SK-N-SH (cell line): ENCODE results near the gene KCND3. TPM values are rescaled to one million over a fixed set of nuclear protein-coding genes. Genes with fewer than 3 reads are reported as not detected.

Experiments used
- CTCF ChIA-PET: fragments of 300-600, 350-600 bp; formaldehyde crosslinking; extraction: SDS; loops from one replicate; lab custom pipeline; 2021; lab: Yijun Ruan, JAX
- POLR2A ChIA-PET: fragments of 350-600 bp; sonication (Branson Sonifier 250); formaldehyde crosslinking; extraction: SDS; loops from one replicate; lab custom pipeline; 2020; ENCODE audit warnings: antibody characterized with exemption, inconsistent platforms; lab: Yijun Ruan, JAX
- DNase-seq: peaks from one replicate; pipeline ENCODE4 v3.0.0; 2012
- H2AFZ ChIP-seq: fragments of 200-600 bp; sonication (generic); 2 replicates; pipeline ENCODE4 v1.8.1; 2016; ENCODE audit warnings: antibody characterized with exemption, mild to moderate bottlenecking, low read depth
- H3F3A ChIP-seq: fragments of 200-600 bp; sonication (generic); replicated peaks from 2 replicates; pipeline ENCODE3; 2016; ENCODE audit warnings: antibody characterized with exemption, mild to moderate bottlenecking; ENCODE audit not compliant: insufficient read depth
- H3K27ac ChIP-seq, 2 experiments: fragments of 200-500 bp in 1 of 2; fragments of 200-600 bp in 1 of 2; sonication (Bioruptor generic) in 1 of 2; sonication (generic), shearing (Covaris generic) in 1 of 2; 2 replicates each; pipeline versions ENCODE4 v1.5.1 to v1.6.1; 2014 to 2016; ENCODE audit warnings: low read depth in 2 of 2, inconsistent platforms in 1 of 2, low read length in 1 of 2, mild to moderate bottlenecking in 1 of 2, mixed read lengths in 1 of 2
- H3K27me3 ChIP-seq: fragments of 200-600 bp; sonication (generic), shearing (Covaris generic); 2 replicates; pipeline ENCODE4 v1.6.1; 2016; ENCODE audit warnings: mixed run types; ENCODE audit not compliant: insufficient read depth
- H3K36me3 ChIP-seq, 2 experiments: fragments of 200-500 bp in 1 of 2; fragments of 200-600 bp in 1 of 2; sonication (Bioruptor generic) in 1 of 2; sonication (generic) in 1 of 2; replicated peaks in 1 of 2; 2 replicates each; pipeline versions ENCODE3 to v1.5.1; 2014 to 2016; ENCODE audit warnings: low read length in 1 of 2, mild to moderate bottlenecking in 1 of 2; ENCODE audit not compliant: insufficient read depth in 2 of 2, control insufficient read depth in 1 of 2
- H3K4me1 ChIP-seq, 2 experiments: fragments of 200-500 bp in 1 of 2; fragments of 200-600 bp in 1 of 2; sonication (Bioruptor generic) in 1 of 2; sonication (generic), shearing (Covaris generic) in 1 of 2; 2 replicates each; pipeline versions ENCODE4 v1.5.1 to v1.6.1; 2014 to 2016; ENCODE audit warnings: low read depth in 1 of 2, low read length in 1 of 2, mixed run types in 1 of 2; ENCODE audit not compliant: insufficient read depth in 2 of 2, control insufficient read depth in 1 of 2
- H3K4me2 ChIP-seq: fragments of 200-600 bp; sonication (generic), shearing (Covaris generic); 2 replicates; pipeline ENCODE4 v1.6.1; 2017; ENCODE audit warnings: mixed run types
- H3K4me3 ChIP-seq, 2 experiments: fragments of 200-500 bp in 1 of 2; fragments of 200-600 bp in 1 of 2; sonication (Bioruptor generic) in 1 of 2; sonication (generic), shearing (Covaris generic) in 1 of 2; 2 replicates each; pipeline versions ENCODE4 v1.5.1 to v1.8.1; 2014 to 2016; ENCODE audit warnings: low read depth in 2 of 2, inconsistent platforms in 1 of 2, low read length in 1 of 2, mild to moderate bottlenecking in 1 of 2, mixed read lengths in 1 of 2, moderate library complexity in 1 of 2
- H3K79me2 ChIP-seq: fragments of 200-600 bp; sonication (generic); 2 replicates; pipeline ENCODE4 v1.8.1; 2017; ENCODE audit warnings: mild to moderate bottlenecking; ENCODE audit not compliant: insufficient read depth
- H3K9ac ChIP-seq: fragments of 200-600 bp; sonication (generic); 2 replicates; pipeline ENCODE4 v1.6.1; 2017; ENCODE audit warnings: mixed run types
- H3K9me2 ChIP-seq: fragments of 200-600 bp; sonication (generic); 2 replicates; pipeline ENCODE4 v1.6.1; 2017; ENCODE audit warnings: mixed run types
- H3K9me3 ChIP-seq: fragments of 200-600 bp; sonication (generic); 2 replicates; pipeline ENCODE4 v1.6.1; 2017; ENCODE audit warnings: mixed run types, mild to moderate bottlenecking, moderate library complexity
- H4K20me1 ChIP-seq: fragments of 200-600 bp; sonication (generic); 2 replicates; pipeline ENCODE4 v1.6.1; 2017; ENCODE audit warnings: mild to moderate bottlenecking, mixed run types; ENCODE audit not compliant: insufficient read depth
- ELF1 ChIP-seq: IDR thresholded peaks from 2 replicates; pipeline ENCODE4 v1.4.0; 2012
- EP300 ChIP-seq, 2 experiments: IDR thresholded peaks; 2 replicates each; pipeline versions ENCODE4 v1.4.0 to v1.6.1; 2012; ENCODE audit warnings: borderline replicate concordance in 1 of 2, low read depth in 1 of 2, low read length in 1 of 2
- EZH2phosphoT487 ChIP-seq: fragments of 200-600 bp; sonication (generic); IDR thresholded peaks from 2 replicates; pipeline ENCODE4 v1.6.1; 2017; ENCODE audit warnings: low read depth, mixed run types, mild to moderate bottlenecking, antibody characterized with exemption, moderate library complexity, borderline replicate concordance
- FOSL2 ChIP-seq: IDR thresholded peaks from 2 replicates; pipeline ENCODE4 v1.4.0; 2012; ENCODE audit warnings: low read depth, mild to moderate bottlenecking, moderate library complexity, borderline replicate concordance
- FOXJ3 ChIP-seq: sonication (generic); formaldehyde crosslinking; IDR thresholded peaks from 2 replicates; pipeline ENCODE4 v1.5.1; 2020; ENCODE audit warnings: mild to moderate bottlenecking, missing genetic modification reagents
- GABPA ChIP-seq: IDR thresholded peaks from 2 replicates; pipeline ENCODE4 v1.4.0; 2012; ENCODE audit warnings: low read depth, mild to moderate bottlenecking
- JUND ChIP-seq: IDR thresholded peaks from 2 replicates; pipeline ENCODE4 v1.4.0; 2012
- MEF2A ChIP-seq: IDR thresholded peaks from 2 replicates; pipeline ENCODE4 v1.4.0; 2012; ENCODE audit warnings: low read depth, borderline replicate concordance
- POLR2AphosphoS5 ChIP-seq: IDR thresholded peaks from 2 replicates; pipeline ENCODE4 v1.6.1; 2012; ENCODE audit warnings: low read depth, low read length
- RAD21 ChIP-seq: IDR thresholded peaks from 2 replicates; pipeline ENCODE4 v1.6.1; 2012; ENCODE audit warnings: mild to moderate bottlenecking, low read length
- RCOR1 ChIP-seq: fragments of 150-350 bp; IDR thresholded peaks from 2 replicates; pipeline ENCODE4 v1.6.1; 2017; ENCODE audit warnings: antibody characterized with exemption, low read length
- RXRA ChIP-seq: IDR thresholded peaks from 2 replicates; pipeline ENCODE4 v1.4.0; 2012; ENCODE audit warnings: low read depth, mild to moderate bottlenecking, borderline replicate concordance
- SMC3 ChIP-seq: IDR thresholded peaks from 2 replicates; pipeline ENCODE4 v1.6.1; 2012; ENCODE audit warnings: low read depth, low read length, improper control_type of control experiment
- TAF1 ChIP-seq: IDR thresholded peaks from 2 replicates; pipeline ENCODE4 v1.6.1; 2012; ENCODE audit warnings: low read depth, mild to moderate bottlenecking, low read length, moderate library complexity, borderline replicate concordance
- TEAD4 ChIP-seq: IDR thresholded peaks from 2 replicates; pipeline ENCODE4 v1.4.0; 2012; ENCODE audit warnings: mild to moderate bottlenecking, borderline replicate concordance; ENCODE audit not compliant: insufficient read depth
- YY1 ChIP-seq: IDR thresholded peaks from 2 replicates; pipeline ENCODE4 v1.4.0; 2012; ENCODE audit warnings: low read depth, mild to moderate bottlenecking
- WGBS: methylation state at CpG from one replicate; pipeline ENCODE4 v1.1.6; 2017; ENCODE audit warnings: low lambda C conversion rate; 5-methylcytosine and 5-hydroxymethylcytosine counted together
- polyA plus RNA-seq, 3 experiments: library from polyadenylated mRNA; depleted of rRNA; stranded (reverse); fragments of >200 nt; gene quantifications; 2 replicates each; pipeline ENCODE4 v1.2.3, GENCODE V29; 2012
- TF ChIP-seq, protein P1 (sequence below): IDR thresholded peaks from 2 replicates; pipeline ENCODE4 v1.4.0; 2012; ENCODE audit warnings: low read depth
- TF ChIP-seq, protein P2 (sequence below): fragments of 150-350 bp; IDR thresholded peaks from 2 replicates; pipeline ENCODE4 v1.6.1; 2017; ENCODE audit warnings: antibody characterized with exemption, low read length, low read depth, borderline replicate concordance
- TF ChIP-seq, protein P3 (sequence below): IDR thresholded peaks from 2 replicates; pipeline ENCODE4 v1.4.0; 2012; ENCODE audit warnings: low read depth, borderline replicate concordance
- TF ChIP-seq, protein P4 (sequence below): IDR thresholded peaks from 2 replicates; pipeline ENCODE4 v1.6.1; 2012; ENCODE audit warnings: mild to moderate bottlenecking, low read depth, low read length, moderate library complexity
- TF ChIP-seq, protein P5 (sequence below): IDR thresholded peaks from 2 replicates; pipeline ENCODE4; 2012

Gene KCND3
- polyA plus RNA-seq, 1 of the 3 experiments (the other 2 are of a cell fraction), result not detected

DNA sequence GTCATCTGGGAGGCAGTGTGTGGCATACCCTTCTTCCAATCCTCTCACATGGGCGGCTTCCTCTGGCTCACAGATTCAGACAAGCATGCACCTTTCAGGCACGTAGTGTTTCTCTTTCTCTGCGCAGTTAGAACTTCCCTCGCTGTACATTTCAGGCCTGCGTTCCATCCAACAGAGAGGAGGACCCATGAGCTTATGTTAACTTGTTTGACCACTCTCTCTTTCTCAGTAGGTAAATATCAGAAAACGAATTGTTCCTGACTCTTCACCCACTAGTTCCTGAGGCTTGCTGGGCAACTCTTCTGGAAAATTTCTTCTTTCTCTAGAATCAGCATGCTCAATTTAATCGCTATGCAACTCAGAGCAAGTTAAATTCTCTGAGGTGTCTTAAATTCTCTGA lies 148.3 kb downstream of the KCND3 start:
- TF ChIP-seq SMC3 (no peak), ELF1 (no peak), GABPA (no peak), EP300 (IDR thresholded peaks at IDR 0.05; ENCODE audit: borderline replicate concordance in 1 of 2, low read depth in 1 of 2, low read length in 1 of 2) (no peak), MEF2A (no peak), RCOR1 (no peak)
- TF ChIP-seq, protein P1, sequence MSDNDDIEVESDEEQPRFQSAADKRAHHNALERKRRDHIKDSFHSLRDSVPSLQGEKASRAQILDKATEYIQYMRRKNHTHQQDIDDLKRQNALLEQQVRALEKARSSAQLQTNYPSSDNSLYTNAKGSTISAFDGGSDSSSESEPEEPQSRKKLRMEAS, result no peak
- TF ChIP-seq, protein P2, sequence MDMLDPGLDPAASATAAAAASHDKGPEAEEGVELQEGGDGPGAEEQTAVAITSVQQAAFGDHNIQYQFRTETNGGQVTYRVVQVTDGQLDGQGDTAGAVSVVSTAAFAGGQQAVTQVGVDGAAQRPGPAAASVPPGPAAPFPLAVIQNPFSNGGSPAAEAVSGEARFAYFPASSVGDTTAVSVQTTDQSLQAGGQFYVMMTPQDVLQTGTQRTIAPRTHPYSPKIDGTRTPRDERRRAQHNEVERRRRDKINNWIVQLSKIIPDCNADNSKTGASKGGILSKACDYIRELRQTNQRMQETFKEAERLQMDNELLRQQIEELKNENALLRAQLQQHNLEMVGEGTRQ, result no peak
- no peaks in the 10 kb centered on the region for H3K4me1 ChIP-seq
- H3K27me3 ChIP-seq, result no peaks in the 10 kb centered on the region
- no peak overlapping the region for H3K4me3 ChIP-seq
- H3K79me2 ChIP-seq, result no peaks in the 10 kb centered on the region
- POLR2A ChIA-PET, result no interaction called here
- 39% methylated on average over 7 of the region's 7 CpGs for WGBS
- no peak overlapping the region for H3K9ac ChIP-seq
- no peak overlapping the region for H3K4me2 ChIP-seq
- H3K36me3 ChIP-seq, result no peaks in the 10 kb centered on the region
- no peaks in the 10 kb centered on the region for H3F3A ChIP-seq
- H4K20me1 ChIP-seq, result no peaks in the 10 kb centered on the region
- H3K9me3 ChIP-seq, result no peaks in the 10 kb centered on the region
- no peak for DNase-seq
- H2AFZ ChIP-seq, result no peak overlapping the region
- H3K9me2 ChIP-seq, result no peaks in the 10 kb centered on the region
- CTCF ChIA-PET, result interaction anchor here (1.6 kb wide), 1 partner anchor 72 kb away, joined by 3 read pairs; no protein-coding TSS in a partner anchor
- no peak overlapping the region for H3K27ac ChIP-seq

DNA sequence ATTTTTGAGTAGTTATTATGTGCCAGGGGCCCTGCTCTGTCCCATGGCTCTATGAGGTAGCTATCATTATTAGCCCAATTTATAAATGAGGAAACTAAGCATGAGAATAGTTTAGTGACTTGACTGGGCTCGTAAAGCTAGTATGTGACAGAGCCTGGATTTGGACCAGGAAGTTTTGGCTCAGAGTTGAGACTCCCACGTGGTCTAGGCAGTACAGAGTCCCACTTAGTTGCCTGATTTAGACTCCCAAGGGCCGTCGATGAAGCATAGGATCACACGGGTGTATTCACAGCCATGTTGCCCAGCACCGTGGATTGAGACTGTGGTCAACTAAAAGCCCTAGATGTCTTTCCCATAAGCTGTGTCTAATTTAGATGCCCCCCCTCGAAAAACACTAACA lies 152.1 kb downstream of the KCND3 start:
- no peak overlapping the region for H2AFZ ChIP-seq
- no peak overlapping the region for H3K4me2 ChIP-seq
- no peak overlapping the region for H3K4me3 ChIP-seq
- CTCF ChIA-PET, result no interaction called here
- H3K4me1 ChIP-seq, result no peaks in the 10 kb centered on the region
- no peak overlapping the region for H3K9ac ChIP-seq
- H3K27me3 ChIP-seq, result no peaks in the 10 kb centered on the region
- no peaks in the 10 kb centered on the region for H3K79me2 ChIP-seq
- no peak overlapping the region for H3K27ac ChIP-seq
- H3K36me3 ChIP-seq, result no peaks in the 10 kb centered on the region
- H3K9me2 ChIP-seq, result no peaks in the 10 kb centered on the region
- H4K20me1 ChIP-seq, result no peaks in the 10 kb centered on the region
- DNase-seq, result no peak
- POLR2A ChIA-PET, result no interaction called here
- H3F3A ChIP-seq, result no peaks in the 10 kb centered on the region
- 7% methylated on average over 4 of the region's 7 CpGs for WGBS
- H3K9me3 ChIP-seq, result no peaks in the 10 kb centered on the region
- TF ChIP-seq, protein P3, sequence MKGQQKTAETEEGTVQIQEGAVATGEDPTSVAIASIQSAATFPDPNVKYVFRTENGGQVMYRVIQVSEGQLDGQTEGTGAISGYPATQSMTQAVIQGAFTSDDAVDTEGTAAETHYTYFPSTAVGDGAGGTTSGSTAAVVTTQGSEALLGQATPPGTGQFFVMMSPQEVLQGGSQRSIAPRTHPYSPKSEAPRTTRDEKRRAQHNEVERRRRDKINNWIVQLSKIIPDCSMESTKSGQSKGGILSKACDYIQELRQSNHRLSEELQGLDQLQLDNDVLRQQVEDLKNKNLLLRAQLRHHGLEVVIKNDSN, result no peak
- TF ChIP-seq EP300 (IDR thresholded peaks at IDR 0.05; ENCODE audit: borderline replicate concordance in 1 of 2, low read depth in 1 of 2, low read length in 1 of 2), result no peak
- TF ChIP-seq YY1, result no peak
- TF ChIP-seq ELF1, result no peak
- no peak for TF ChIP-seq SMC3
- no peak for TF ChIP-seq FOSL2
- no peak for TF ChIP-seq POLR2AphosphoS5
- no peak for TF ChIP-seq TEAD4
- TF ChIP-seq, protein P2, result no peak
- TF ChIP-seq, protein P4, sequence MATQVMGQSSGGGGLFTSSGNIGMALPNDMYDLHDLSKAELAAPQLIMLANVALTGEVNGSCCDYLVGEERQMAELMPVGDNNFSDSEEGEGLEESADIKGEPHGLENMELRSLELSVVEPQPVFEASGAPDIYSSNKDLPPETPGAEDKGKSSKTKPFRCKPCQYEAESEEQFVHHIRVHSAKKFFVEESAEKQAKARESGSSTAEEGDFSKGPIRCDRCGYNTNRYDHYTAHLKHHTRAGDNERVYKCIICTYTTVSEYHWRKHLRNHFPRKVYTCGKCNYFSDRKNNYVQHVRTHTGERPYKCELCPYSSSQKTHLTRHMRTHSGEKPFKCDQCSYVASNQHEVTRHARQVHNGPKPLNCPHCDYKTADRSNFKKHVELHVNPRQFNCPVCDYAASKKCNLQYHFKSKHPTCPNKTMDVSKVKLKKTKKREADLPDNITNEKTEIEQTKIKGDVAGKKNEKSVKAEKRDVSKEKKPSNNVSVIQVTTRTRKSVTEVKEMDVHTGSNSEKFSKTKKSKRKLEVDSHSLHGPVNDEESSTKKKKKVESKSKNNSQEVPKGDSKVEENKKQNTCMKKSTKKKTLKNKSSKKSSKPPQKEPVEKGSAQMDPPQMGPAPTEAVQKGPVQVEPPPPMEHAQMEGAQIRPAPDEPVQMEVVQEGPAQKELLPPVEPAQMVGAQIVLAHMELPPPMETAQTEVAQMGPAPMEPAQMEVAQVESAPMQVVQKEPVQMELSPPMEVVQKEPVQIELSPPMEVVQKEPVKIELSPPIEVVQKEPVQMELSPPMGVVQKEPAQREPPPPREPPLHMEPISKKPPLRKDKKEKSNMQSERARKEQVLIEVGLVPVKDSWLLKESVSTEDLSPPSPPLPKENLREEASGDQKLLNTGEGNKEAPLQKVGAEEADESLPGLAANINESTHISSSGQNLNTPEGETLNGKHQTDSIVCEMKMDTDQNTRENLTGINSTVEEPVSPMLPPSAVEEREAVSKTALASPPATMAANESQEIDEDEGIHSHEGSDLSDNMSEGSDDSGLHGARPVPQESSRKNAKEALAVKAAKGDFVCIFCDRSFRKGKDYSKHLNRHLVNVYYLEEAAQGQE, result no peak
- no peak for TF ChIP-seq JUND
- no peak for TF ChIP-seq MEF2A
- TF ChIP-seq EZH2phosphoT487, result no peak
- no peak for TF ChIP-seq RXRA
- no peak for TF ChIP-seq RAD21
- TF ChIP-seq, protein P5, sequence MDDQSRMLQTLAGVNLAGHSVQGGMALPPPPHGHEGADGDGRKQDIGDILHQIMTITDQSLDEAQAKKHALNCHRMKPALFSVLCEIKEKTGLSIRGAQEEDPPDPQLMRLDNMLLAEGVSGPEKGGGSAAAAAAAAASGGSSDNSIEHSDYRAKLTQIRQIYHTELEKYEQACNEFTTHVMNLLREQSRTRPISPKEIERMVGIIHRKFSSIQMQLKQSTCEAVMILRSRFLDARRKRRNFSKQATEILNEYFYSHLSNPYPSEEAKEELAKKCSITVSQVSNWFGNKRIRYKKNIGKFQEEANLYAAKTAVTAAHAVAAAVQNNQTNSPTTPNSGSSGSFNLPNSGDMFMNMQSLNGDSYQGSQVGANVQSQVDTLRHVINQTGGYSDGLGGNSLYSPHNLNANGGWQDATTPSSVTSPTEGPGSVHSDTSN, result no peak
- TF ChIP-seq FOXJ3, result no peak
- no peak for TF ChIP-seq TAF1
